ENCODE data around the gene HERPUD1.

The HERPUD1 gene

GRCh38 chr16:56974549-56975300 lies 42.8 kb downstream of the HERPUD1 start:
- no peak for TF ChIP-seq CTCF (IDR thresholded peaks at IDR 0.05; ENCODE audit: low read length, missing control alignments)
- H3K4me3 ChIP-seq (replicated peaks; ENCODE audit: low read depth, low read length) = no peak overlapping the region
- DNase-seq (ENCODE audit: low read depth) = no peak

- no peak for DNase-seq (ENCODE audit: low read depth)
- no peak for TF ChIP-seq CTCF (IDR thresholded peaks at IDR 0.05; ENCODE audit: low read length, missing control alignments)
- H3K4me3 ChIP-seq (replicated peaks; ENCODE audit: low read depth, low read length) = no peak overlapping the region
Measured at GRCh38 chr16:56975714-56976113, 43.8 kb downstream of the HERPUD1 start.

- DNase-seq (ENCODE audit: low read depth) = no peak
- no peak for TF ChIP-seq CTCF (IDR thresholded peaks at IDR 0.05; ENCODE audit: low read length, missing control alignments)
- H3K4me3 ChIP-seq (replicated peaks; ENCODE audit: low read depth, low read length) = no peak overlapping the region
Measured at GRCh38 chr16:56977216-56977615, 45.3 kb downstream of the HERPUD1 start.

- TF ChIP-seq CTCF (IDR thresholded peaks at IDR 0.05; ENCODE audit: low read length, missing control alignments) = no peak
- no peak for DNase-seq (ENCODE audit: low read depth)
Measured at GRCh38 chr16:56977823-56978430, 46.0 kb downstream of the HERPUD1 start.

GRCh38 chr16:56980201-56980535 lies 48.2 kb downstream of the HERPUD1 start:
- no peak for DNase-seq (ENCODE audit: low read depth)
- no peak for TF ChIP-seq CTCF (IDR thresholded peaks at IDR 0.05; ENCODE audit: low read length, missing control alignments)
- no peak overlapping the region for H3K4me3 ChIP-seq (replicated peaks; ENCODE audit: low read depth, low read length)

More at GRCh38 chr16:56977823-56978430, 46.0 kb downstream of the HERPUD1 start:
- H3K4me3 ChIP-seq (replicated peaks; ENCODE audit: low read depth, low read length) = no peak overlapping the region

GRCh38 chr16:56980792-56981724 lies 49.1 kb downstream of the HERPUD1 start:
- TF ChIP-seq CTCF (IDR thresholded peaks at IDR 0.05; ENCODE audit: low read length, missing control alignments) = no peak
- DNase-seq (ENCODE audit: low read depth) = no peak
- no peak overlapping the region for H3K4me3 ChIP-seq (replicated peaks; ENCODE audit: low read depth, low read length)
